Neural cell (in vitro differentiated cells): Measurements from ENCODE around the gene BLM.

Experiments used
- EP300 ChIP-seq: fragments of 450-650 bp; conservative IDR thresholded peaks from 2 replicates; pipeline ENCODE4 v1.6.1; 2014; ENCODE audit warnings: antibody characterized with exemption, mild to moderate bottlenecking, moderate library complexity; ENCODE audit not compliant: poor library complexity, severe bottlenecking
- EZH2 ChIP-seq: fragments of 200-600, 300-800 bp; shearing (Covaris generic), sonication (generic); IDR thresholded peaks from 2 replicates; pipeline ENCODE4 v1.6.1; 2014; ENCODE audit warnings: antibody characterized with exemption, low read length, borderline replicate concordance, mild to moderate bottlenecking; ENCODE audit not compliant: insufficient read depth, poor library complexity, severe bottlenecking
- MXI1 ChIP-seq: fragments of 450-650 bp; conservative IDR thresholded peaks from 2 replicates; pipeline ENCODE4 v1.6.1; 2014; ENCODE audit warnings: antibody characterized with exemption, mild to moderate bottlenecking; ENCODE audit not compliant: poor library complexity, severe bottlenecking
- POLR2AphosphoS5 ChIP-seq: IDR thresholded peaks from 2 replicates; pipeline ENCODE4 v1.6.1; 2012
- RAD21 ChIP-seq: fragments of 450-650 bp; conservative IDR thresholded peaks from 2 replicates; pipeline ENCODE4 v1.6.1; 2014; ENCODE audit warnings: antibody characterized with exemption, mild to moderate bottlenecking, moderate library complexity
- SMC3 ChIP-seq: fragments of 450-650 bp; conservative IDR thresholded peaks from 2 replicates; pipeline ENCODE4 v1.6.1; 2014; ENCODE audit warnings: antibody characterized with exemption, mild to moderate bottlenecking, moderate library complexity; ENCODE audit not compliant: poor library complexity
- TF ChIP-seq, protein P1 (sequence below): fragments of 450-650 bp; IDR thresholded peaks from 2 replicates; pipeline ENCODE4 v1.5.1; 2014; ENCODE audit warnings: antibody characterized with exemption, mild to moderate bottlenecking, moderate library complexity; ENCODE audit not compliant: poor library complexity, severe bottlenecking
- TF ChIP-seq, protein P2 (sequence below): IDR thresholded peaks from 2 replicates; pipeline ENCODE4 v1.6.1; 2012; ENCODE audit warnings: borderline replicate concordance

GRCh38 chr15:90829942-90830440 is 112.8 kb downstream of the BLM start:
- TF ChIP-seq EP300 (no peak), SMC3 (no peak), POLR2AphosphoS5 (no peak), MXI1 (no peak), EZH2 (no peak), RAD21 (no peak)
- TF ChIP-seq, protein P1, sequence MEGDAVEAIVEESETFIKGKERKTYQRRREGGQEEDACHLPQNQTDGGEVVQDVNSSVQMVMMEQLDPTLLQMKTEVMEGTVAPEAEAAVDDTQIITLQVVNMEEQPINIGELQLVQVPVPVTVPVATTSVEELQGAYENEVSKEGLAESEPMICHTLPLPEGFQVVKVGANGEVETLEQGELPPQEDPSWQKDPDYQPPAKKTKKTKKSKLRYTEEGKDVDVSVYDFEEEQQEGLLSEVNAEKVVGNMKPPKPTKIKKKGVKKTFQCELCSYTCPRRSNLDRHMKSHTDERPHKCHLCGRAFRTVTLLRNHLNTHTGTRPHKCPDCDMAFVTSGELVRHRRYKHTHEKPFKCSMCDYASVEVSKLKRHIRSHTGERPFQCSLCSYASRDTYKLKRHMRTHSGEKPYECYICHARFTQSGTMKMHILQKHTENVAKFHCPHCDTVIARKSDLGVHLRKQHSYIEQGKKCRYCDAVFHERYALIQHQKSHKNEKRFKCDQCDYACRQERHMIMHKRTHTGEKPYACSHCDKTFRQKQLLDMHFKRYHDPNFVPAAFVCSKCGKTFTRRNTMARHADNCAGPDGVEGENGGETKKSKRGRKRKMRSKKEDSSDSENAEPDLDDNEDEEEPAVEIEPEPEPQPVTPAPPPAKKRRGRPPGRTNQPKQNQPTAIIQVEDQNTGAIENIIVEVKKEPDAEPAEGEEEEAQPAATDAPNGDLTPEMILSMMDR = no peak
- TF ChIP-seq, protein P2, sequence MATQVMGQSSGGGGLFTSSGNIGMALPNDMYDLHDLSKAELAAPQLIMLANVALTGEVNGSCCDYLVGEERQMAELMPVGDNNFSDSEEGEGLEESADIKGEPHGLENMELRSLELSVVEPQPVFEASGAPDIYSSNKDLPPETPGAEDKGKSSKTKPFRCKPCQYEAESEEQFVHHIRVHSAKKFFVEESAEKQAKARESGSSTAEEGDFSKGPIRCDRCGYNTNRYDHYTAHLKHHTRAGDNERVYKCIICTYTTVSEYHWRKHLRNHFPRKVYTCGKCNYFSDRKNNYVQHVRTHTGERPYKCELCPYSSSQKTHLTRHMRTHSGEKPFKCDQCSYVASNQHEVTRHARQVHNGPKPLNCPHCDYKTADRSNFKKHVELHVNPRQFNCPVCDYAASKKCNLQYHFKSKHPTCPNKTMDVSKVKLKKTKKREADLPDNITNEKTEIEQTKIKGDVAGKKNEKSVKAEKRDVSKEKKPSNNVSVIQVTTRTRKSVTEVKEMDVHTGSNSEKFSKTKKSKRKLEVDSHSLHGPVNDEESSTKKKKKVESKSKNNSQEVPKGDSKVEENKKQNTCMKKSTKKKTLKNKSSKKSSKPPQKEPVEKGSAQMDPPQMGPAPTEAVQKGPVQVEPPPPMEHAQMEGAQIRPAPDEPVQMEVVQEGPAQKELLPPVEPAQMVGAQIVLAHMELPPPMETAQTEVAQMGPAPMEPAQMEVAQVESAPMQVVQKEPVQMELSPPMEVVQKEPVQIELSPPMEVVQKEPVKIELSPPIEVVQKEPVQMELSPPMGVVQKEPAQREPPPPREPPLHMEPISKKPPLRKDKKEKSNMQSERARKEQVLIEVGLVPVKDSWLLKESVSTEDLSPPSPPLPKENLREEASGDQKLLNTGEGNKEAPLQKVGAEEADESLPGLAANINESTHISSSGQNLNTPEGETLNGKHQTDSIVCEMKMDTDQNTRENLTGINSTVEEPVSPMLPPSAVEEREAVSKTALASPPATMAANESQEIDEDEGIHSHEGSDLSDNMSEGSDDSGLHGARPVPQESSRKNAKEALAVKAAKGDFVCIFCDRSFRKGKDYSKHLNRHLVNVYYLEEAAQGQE = no peak
